ENCODE data around the gene TMED5.
"Not testable (repeated sequence)": the region's sequence is repeated elsewhere in the genome, so short reads cannot be mapped to it uniquely, and the experiment has no call there.

The TMED5 gene

GRCh38 chr1:93171549-93172034, 8.6 kb downstream of the TMED5 start:
- no peak for DNase-seq (ENCODE audit: low spot score)

GRCh38 chr1:93170141-93170678, 10.0 kb downstream of the TMED5 start:
- DNase-seq (ENCODE audit: low spot score) = not testable (repeated sequence)

- DNase-seq (ENCODE audit: low spot score) = no peak
Measured at GRCh38 chr1:93167006-93167405, 13.2 kb downstream of the TMED5 start.

- DNase-seq (ENCODE audit: low spot score) = not testable (repeated sequence)
Measured at GRCh38 chr1:93165895-93166294, 14.3 kb downstream of the TMED5 start.

- DNase-seq (ENCODE audit: low spot score) = no peak
Measured at GRCh38 chr1:93164816-93165215, 15.4 kb downstream of the TMED5 start.

- not testable (repeated sequence) for DNase-seq (ENCODE audit: low spot score)
Measured at GRCh38 chr1:93163314-93163713, 16.9 kb downstream of the TMED5 start.

GRCh38 chr1:93159337-93159736, 20.9 kb downstream of the TMED5 start:
- DNase-seq (ENCODE audit: low spot score) = no peak

GRCh38 chr1:93155335-93155734, 24.9 kb downstream of the TMED5 start:
- no peak for DNase-seq (ENCODE audit: low spot score)

GRCh38 chr1:93154898-93155297, 25.3 kb downstream of the TMED5 start:
- DNase-seq (ENCODE audit: low spot score) = no peak

GRCh38 chr1:93152835-93153234, 27.4 kb downstream of the TMED5 start:
- DNase-seq (ENCODE audit: low spot score) = no peak

- no peak for DNase-seq (ENCODE audit: low spot score)
Measured at GRCh38 chr1:93151474-93151873, 28.7 kb downstream of the TMED5 start.

GRCh38 chr1:93150729-93151128, 29.5 kb downstream of the TMED5 start:
- DNase-seq (ENCODE audit: low spot score) = no peak

GRCh38 chr1:93148001-93148400, 32.2 kb downstream of the TMED5 start:
- DNase-seq (ENCODE audit: low spot score) = no peak

- no peak for DNase-seq (ENCODE audit: low spot score)
Measured at GRCh38 chr1:93143769-93144168, 36.4 kb downstream of the TMED5 start.

- DNase-seq (ENCODE audit: low spot score) = no peak
Measured at GRCh38 chr1:93143136-93143535, 37.1 kb downstream of the TMED5 start.

- no peak for DNase-seq (ENCODE audit: low spot score)
Measured at GRCh38 chr1:93142161-93142560, 38.1 kb downstream of the TMED5 start.

GRCh38 chr1:93140106-93140505, 40.1 kb downstream of the TMED5 start:
- DNase-seq (ENCODE audit: low spot score) = no peak

- no peak for DNase-seq (ENCODE audit: low spot score)
Measured at GRCh38 chr1:93137604-93138292, 42.5 kb downstream of the TMED5 start.

GRCh38 chr1:93136445-93136844, 43.8 kb downstream of the TMED5 start:
- no peak for DNase-seq (ENCODE audit: low spot score)

- DNase-seq (ENCODE audit: low spot score) = no peak
Measured at GRCh38 chr1:93132638-93133037, 47.6 kb downstream of the TMED5 start.

- DNase-seq (ENCODE audit: low spot score) = no peak
Measured at GRCh38 chr1:93129507-93130099, 50.6 kb downstream of the TMED5 start.

- DNase-seq (ENCODE audit: low spot score) = no peak
Measured at GRCh38 chr1:93124556-93125355, 55.5 kb downstream of the TMED5 start.

All from kidney capillary endothelial cell (primary cell).